Bone marrow (tissue), 2 donors: ENCODE measurements around the gene BSN.
"Not testable (repeated sequence)": the region's sequence is repeated elsewhere in the genome, so short reads cannot be mapped to it uniquely, and the experiment has no call there.

ENCODE experiments used
- DNase-seq, 2 donors: peaks; one replicate each; lab custom pipeline; 2025; lab: John Stamatoyannopoulos, UW

Gene BSN

DNA sequence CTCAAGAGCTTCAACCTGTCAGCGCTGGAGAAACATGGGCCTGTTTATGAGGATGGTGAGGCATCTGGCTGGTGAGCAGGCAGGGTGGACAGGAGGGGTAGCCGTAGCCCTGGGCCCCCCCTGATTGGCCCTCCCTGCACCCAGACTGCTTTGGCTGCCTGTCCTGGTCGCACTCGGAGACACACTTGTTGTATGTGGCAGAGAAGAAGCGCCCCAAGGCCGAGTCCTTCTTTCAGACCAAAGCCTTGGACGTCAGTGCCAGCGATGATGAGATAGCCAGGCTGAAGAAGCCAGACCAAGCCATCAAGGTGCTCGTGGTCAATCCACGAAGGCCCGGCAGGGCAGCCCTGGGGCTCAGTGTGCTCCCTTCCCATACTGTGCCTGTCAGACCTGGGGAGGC, 121.6 kb downstream of the BSN start:
- DNase-seq = no peak

DNA sequence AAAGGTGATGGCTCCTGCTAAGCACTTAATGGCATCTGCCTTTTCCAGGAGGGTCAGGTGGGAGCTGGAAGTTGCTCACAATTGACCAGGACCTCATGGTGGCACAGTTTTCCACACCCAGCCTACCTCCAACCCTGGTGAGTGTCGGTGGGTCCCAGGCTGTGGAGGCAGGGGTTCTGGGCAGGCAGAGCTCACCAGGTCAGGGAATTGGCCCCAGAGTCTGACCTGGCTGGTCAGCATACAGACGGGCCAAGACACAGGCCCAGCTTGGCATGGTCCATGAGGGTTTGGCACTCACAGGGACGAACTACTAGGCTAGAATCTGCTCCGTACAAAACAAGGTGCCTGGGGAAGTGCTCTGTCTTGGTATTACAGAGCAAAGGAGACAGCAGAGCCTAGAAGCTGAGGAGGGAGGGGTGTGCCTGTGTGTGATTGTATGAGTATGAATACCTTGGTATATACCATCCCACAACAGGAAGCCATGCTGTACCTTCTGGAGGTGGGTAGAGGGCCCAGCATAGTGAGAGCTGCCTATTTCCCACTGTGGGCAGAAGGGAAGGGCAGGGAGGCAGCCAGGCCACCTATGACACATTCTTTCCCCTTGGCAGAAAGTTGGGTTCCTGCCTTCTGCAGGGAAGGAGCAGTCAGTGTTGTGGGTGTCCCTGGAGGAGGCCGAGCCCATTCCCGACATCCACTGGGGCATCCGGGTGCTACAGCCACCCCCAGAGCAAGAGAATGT, 126.4 kb downstream of the BSN start:
- DNase-seq = no peak

GRCh38 chr3:49681232-49681522, 126.9 kb downstream of the BSN start:
- no peak for DNase-seq

DNA sequence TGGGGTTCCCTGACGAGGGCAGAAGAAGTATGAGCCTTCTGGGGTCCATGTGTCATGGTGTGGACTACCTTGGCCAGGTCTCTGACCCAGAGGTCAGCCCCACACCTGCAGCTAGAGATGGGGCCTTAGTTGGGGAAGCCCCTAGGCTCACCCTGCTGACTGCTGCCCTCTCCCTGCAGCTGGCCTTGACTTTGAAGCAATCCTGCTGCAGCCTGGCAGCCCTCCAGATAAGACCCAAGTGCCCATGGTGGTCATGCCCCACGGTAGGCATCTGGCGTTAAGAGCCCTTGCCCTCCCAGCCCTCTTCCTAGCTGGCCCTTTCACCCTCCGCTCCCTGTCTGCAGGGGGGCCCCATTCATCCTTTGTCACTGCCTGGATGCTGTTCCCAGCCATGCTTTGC, 127.3 kb downstream of the BSN start:
- DNase-seq = no peak

GRCh38 chr3:49683162-49683561, 128.9 kb downstream of the BSN start:
- DNase-seq = no peak

- not testable (repeated sequence) for DNase-seq
Measured at GRCh38 chr3:49684453-49684852, 130.2 kb downstream of the BSN start.

- DNase-seq = not testable (repeated sequence)
Measured at GRCh38 chr3:49685103-49685502, 130.8 kb downstream of the BSN start.

DNA sequence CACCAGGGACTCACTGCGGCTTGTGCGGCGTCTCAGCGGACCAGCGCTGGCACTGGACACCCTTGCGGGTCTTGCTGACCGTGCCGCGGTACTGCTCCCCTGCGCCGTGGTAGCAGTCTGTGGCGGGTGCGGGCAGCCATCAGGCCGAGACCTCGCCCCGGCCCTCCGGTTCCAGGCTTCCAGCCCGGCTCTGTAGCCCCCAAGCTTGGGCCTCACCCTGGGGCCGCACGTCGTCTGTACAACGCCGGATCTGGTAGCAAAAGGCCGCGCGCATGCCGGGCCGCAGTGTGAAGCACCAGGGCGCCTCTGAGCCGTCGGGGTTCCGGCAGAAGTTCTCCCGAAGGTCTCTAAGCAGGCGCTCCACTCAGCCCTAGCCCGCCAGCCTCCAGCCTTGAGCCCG, 131.6 kb downstream of the BSN start:
- not testable (repeated sequence) for DNase-seq

- not testable (repeated sequence) for DNase-seq
Measured at GRCh38 chr3:49686346-49686745, 132.1 kb downstream of the BSN start.

GRCh38 chr3:49686769-49687423, 132.6 kb downstream of the BSN start:
- DNase-seq = not testable (repeated sequence)

DNA sequence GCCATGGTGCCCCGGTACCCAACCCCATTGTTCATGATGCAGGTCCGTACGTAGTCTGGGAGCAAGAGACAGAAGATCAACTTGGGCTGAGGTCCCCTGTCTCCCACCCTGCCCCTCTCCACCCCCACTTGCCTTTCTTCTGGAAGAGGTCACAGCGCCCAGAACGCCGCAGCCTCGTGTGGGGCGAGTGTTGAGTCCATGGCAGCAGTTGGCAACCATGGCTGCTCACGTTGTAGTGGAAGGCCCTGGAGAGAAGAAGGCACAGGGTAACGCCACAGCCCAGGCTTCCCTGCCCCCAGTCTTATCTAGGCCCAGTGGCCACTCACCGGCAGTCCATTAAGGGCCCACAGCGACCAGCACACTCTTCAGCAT, 133.1 kb downstream of the BSN start:
- DNase-seq = not testable (repeated sequence)

DNA sequence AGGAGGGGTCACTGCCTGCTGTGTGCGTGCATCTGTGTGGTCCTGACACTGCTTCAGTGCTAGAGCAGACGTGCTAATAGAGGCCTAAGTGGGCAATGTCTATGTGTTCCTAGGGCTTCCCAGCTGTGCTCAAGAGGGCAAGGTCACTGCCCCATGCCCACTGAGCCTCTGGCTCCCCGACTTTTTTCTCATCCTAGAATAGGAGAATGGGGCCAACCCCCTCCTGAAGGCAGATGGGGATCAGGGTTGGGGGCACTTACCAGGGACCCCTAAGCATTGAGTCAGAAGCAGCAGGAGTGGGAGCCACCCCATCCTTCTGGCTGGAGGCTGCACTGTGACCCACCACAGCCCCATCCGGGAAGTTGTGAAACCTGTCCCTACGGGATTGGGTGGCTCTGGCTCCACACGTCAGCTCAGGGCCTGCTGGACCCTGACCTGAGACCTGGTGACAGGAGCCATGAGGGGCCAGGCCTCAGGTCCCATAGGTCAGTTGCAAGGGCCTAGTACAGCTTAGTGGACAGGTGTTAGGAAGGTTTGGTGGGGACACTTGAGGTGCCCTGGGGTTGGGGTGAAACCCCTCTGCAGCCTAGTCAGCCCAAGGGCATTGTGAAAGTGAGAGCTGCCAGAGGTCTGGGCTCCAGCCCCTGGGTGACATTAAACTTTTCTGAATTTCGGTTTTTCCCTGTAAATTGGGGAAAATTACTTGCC, 134.2 kb downstream of the BSN start:
- not testable (repeated sequence) for DNase-seq

GRCh38 chr3:49689046-49689907, 135.0 kb downstream of the BSN start, which contains the start of the genes MST1 and RNF123:
Gene MST1, minus strand, starts transcription at chr3:49689474. Its CDS starts 783 bp downstream, at chr3:49688691.
Gene RNF123, plus strand, starts transcription at chr3:49689557. Its CDS starts 1,609 bp downstream, at chr3:49691166.
- DNase-seq = no peak

DNA sequence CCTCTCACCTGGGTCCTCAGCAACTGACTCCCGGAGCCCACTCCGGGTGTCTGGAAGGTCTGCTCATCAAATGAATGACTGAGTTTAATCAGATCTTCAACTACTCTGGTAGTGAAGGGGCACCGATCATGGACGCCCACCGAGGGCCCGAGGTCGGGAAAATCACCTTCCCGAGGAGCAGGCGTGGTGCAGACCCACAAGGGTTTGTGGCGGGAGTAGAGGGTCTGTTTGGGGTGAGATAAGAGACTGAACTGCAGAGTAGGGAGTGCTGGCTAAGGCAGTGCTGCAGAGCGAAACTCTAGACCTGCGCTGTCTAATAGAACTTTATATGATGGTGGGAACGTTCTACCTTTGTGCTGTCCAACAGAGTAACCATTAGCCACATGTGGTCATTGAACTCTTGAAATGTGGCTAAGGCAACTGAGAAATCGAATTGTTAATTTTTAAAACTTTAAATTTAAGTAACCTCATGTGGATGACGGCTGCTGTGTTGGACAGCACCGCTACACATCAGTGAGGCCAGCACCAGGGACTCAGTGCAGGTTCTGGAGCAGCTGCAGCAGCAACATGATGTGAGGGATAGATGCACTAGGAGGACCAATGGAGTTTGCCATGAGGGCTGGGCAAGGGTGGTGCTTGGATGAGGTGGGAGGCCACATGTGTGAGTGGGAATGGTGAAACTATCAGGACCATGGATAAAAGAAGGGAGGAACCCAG, 135.8 kb downstream of the BSN start:
- not testable (repeated sequence) for DNase-seq

GRCh38 chr3:49690856-49691255, 136.6 kb downstream of the BSN start:
- not testable (repeated sequence) for DNase-seq

DNA sequence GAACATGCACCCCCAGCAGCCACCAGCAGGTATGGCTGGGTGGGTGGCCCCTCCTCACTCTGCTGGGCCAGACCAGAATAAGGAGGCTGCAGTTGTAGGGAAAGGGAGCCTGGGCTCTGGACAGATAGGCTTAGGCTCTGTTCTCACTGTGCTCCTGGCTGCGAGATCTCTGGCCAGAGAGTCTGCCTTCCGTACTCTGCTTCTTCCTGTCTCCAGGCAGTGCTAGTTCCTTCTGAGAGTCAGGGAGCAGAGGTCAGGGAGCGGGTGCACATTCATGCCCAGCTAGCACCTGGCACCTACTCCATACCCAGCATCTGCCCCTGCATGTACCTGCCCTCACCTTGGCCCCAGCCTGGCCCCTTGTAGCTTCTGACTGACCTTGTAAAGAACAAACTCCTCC, 137.2 kb downstream of the BSN start:
- not testable (repeated sequence) for DNase-seq

DNA sequence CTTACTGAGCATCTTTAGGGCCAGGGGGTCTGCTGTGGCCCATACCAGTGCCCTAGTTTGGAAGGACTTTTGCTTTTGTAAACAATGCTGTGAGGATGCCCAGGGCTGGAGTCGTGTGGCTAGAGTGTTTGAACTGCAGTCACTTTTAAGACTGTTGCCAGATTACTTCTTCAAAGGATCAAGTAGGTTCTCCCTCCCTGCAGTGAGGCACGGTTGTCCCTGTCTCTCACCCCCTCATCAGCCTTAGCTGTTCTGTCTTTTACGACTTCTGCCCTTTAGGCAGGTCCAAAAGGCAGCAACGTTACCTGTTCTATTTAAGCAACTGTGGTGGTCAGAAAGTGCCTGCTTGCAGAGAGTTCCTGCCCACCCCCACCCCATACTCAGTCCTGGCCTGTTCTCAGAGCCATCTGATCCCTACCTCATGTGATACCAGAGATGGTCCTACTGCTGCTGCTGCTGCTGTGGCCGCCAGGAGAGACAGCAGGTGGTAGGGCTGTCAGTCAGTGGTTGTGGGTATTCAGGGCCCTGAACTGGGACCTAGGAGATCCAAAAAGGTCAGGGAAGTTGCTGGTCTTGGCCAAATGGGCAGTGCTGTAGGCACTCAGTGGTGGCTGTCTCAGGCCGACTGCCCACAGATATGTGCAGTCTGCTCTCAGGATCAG, 140.3 kb downstream of the BSN start:
- DNase-seq = not testable (repeated sequence)

- DNase-seq = not testable (repeated sequence)
Measured at GRCh38 chr3:49695350-49696015, 141.2 kb downstream of the BSN start.

GRCh38 chr3:49699281-49699979, 145.2 kb downstream of the BSN start:
- no peak for DNase-seq

DNA sequence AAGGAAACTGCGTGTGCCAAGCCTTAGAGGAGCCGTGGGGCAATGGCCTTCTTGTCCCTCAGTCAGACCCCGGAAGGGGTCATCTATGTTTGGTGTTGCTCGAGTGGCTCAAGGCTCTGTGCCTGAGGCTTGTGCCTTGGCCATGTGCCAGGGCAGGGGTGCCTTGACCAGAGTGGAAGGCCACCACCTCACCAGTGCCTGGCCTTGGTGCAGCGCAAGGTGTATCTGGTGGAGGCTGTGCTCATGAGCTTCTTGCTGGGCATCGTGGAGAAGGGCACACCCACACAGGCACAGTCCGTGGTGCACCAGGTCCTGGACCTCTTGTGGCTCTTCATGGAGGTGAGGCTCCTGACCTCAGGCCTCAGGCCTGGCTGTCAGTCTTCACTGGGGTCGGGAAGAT, 145.7 kb downstream of the BSN start:
- no peak for DNase-seq
